Measurements from ENCODE around the gene KRTAP4-3.

DNA sequence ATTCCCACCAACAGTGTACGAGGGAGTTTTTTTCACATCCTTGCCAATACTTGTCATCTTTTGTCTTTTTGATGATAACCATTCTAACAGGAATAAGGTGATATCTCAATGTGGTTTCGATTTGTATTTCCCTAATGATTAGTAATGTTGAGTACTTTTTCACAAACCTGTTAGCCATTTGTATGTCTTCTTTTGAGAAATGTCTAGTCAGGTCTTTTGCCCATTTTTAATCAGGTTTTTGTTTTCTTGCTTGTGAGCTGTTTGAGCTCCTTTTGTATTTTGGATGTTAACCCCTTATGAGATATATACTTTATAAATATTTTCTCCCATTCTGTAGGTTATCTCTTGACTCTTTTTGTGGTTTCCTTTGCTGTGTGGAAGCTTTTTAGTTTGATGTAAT lies 16.5 kb downstream of the KRTAP4-3 start:
- TF ChIP-seq POLR2AphosphoS5 (IDR thresholded peaks at IDR 0.05; ENCODE audit: insufficient read depth in 1 of 2, low read depth in 1 of 2) (no peak), CTCF (IDR thresholded peaks at IDR 0.05) (no peak)

Data from vagina (tissue), 2 donors.